ENCODE measurements around the gene KATNBL1. TPM values are rescaled to one million over a fixed set of nuclear protein-coding genes. Genes with fewer than 3 reads are reported as not detected.

KATNBL1 gene
- total and polyA plus RNA-seq, 9 of the 15 experiments (the other 6 are each of a cell fraction or from before 2014, with no cell fraction given) = 6.6 to 46.0 (median 24.0) TPM

- TF ChIP-seq ATF2 (CRISPR knock-in tag; IDR thresholded peaks at IDR 0.05) (no peak), NCOA1 (IDR thresholded peaks at IDR 0.05; ENCODE audit: low read depth) (no peak), STAT6 (CRISPR knock-in tag; IDR thresholded peaks at IDR 0.05) (peak; percentile 41; the same call in 1 of the 2 replicates), POU5F1 (IDR thresholded peaks at IDR 0.05; ENCODE audit: borderline replicate concordance, low read depth, low read length, partially characterized antibody) (peak; percentile 80), TBP (optimal IDR thresholded peaks at IDR 0.05; ENCODE audit: low read depth, low read length) (peak; percentile 84), CREB3 (tag; conservative IDR thresholded peaks at IDR 0.05; ENCODE audit: low read depth) (no peak), RBM25 (IDR thresholded peaks at IDR 0.05; ENCODE audit: low read depth, low read length, severe bottlenecking) (no peak), SAP30 (IDR thresholded peaks at IDR 0.05; ENCODE audit: borderline replicate concordance, insufficient read depth, low read depth, low read length, poor library complexity, severe bottlenecking) (peak; percentile 59), SAFB2 (IDR thresholded peaks at IDR 0.05; ENCODE audit: borderline replicate concordance, low read depth, low read length, severe bottlenecking) (no peak), MAFG (tag; conservative IDR thresholded peaks at IDR 0.05) (no peak), ZNF830 (CRISPR knock-in tag; IDR thresholded peaks at IDR 0.05) (no peak), RBBP5 (IDR thresholded peaks at IDR 0.05; ENCODE audit: borderline replicate concordance, insufficient read depth, low read length, poor library complexity, severe bottlenecking) (peak; percentile 91), CXXC5 (CRISPR knock-in tag; IDR thresholded peaks at IDR 0.05) (peak; percentile 85), WHSC1 (IDR thresholded peaks at IDR 0.05; ENCODE audit: low read length) (no peak), HMG20A (CRISPR knock-in tag; conservative IDR thresholded peaks at IDR 0.05) (no peak), CLOCK (CRISPR knock-in tag; IDR thresholded peaks at IDR 0.05; ENCODE audit: borderline replicate concordance) (no peak)
These were observed 108.3 kb downstream of the KATNBL1 start, which contains the start of the genes EMC7 and PGBD4 (continued) for GRCh38 chr15:34101366-34102174.

Data from K562 (cell line).